AG04449 (cell line): ENCODE results near the gene ACTL10.

Source experiments
- CTCF ChIA-PET: fragments of 350-600 bp; formaldehyde crosslinking; extraction: SDS; loops from one replicate; lab custom pipeline; 2021; ENCODE audit warnings: antibody characterized with exemption; lab: Yijun Ruan, JAX
- POLR2A ChIA-PET: fragments of 400-600, 350-600 bp; formaldehyde crosslinking; extraction: SDS; loops from one replicate; lab custom pipeline; 2020; ENCODE audit warnings: antibody characterized with exemption, inconsistent platforms; lab: Yijun Ruan, JAX
- DNase-seq: peaks from one replicate; pipeline ENCODE4 v3.0.0-alpha.2; 2010; ENCODE audit warnings: low read depth, low spot score
- H3K4me3 ChIP-seq: 2 replicates; pipeline ENCODE4 v1.5.1; 2011; ENCODE audit warnings: low read depth, mild to moderate bottlenecking, control low read depth, low read length
- CTCF ChIP-seq: IDR thresholded peaks from one replicate; pipeline ENCODE4 v1.5.1; 2011; ENCODE audit warnings: mild to moderate bottlenecking, moderate library complexity, low read length, control low read depth, inconsistent platforms; ENCODE audit not compliant: insufficient read depth; ENCODE audit errors: missing control alignments

ACTL10 gene

GRCh38 chr20:33709905-33710541 lies 43.3 kb downstream of the ACTL10 start:
- ChIA-PET POLR2A (no interaction called here), CTCF (interaction anchor here (1.0 kb wide), 1 partner anchor 16 kb away, joined by 3 read pairs; no protein-coding TSS in a partner anchor)

DNA sequence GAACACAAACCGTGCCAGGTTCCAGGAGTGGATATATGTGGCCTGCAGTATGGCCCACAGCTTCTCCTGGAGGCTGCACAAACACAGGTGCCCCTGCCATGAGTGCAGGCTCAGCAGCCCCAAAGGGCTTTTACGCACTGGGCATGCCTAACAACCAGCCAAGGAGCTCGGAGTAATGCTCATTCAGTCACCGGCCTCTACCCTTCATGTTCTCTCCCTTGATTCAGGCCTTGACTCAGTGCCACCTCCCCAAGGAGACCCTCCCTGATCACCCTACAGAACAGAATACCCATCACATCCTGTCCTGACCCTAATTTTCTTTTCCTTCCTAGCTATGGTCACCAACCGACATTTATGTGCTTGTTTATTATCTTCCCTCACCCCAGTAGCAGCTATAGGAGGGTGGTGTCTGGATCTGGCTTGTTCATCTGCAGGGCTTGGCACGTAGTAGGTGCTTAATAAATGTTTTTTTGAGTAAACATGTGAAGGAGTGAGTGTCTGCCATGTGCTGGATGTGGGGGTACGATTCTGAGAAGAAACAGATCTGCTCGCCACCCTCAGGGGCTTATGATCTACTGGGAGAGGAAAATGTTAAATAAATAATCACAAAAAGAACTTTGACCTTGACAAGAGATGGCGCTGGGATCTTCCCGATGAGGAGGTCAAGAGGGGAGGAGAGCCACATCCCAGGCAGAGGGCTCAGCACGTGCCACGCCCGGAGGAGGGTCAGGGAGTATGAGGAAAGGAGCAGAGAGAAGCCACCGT lies 44.1 kb downstream of the ACTL10 start:
- H3K4me3 ChIP-seq: no peak overlapping the region
- CTCF ChIA-PET: interaction anchor here (1.0 kb wide), 1 partner anchor 15 kb away, joined by 3 read pairs; no protein-coding TSS in a partner anchor
- POLR2A ChIA-PET: interaction anchor here (0.9 kb wide), 1 partner anchor 9 kb away, joined by 3 read pairs; the partner anchor contains the start of gene PXMP4
- no peak for TF ChIP-seq CTCF
- no peak for DNase-seq

More at GRCh38 chr20:33709905-33710541, 43.3 kb downstream of the ACTL10 start:
- H3K4me3 ChIP-seq: no peak overlapping the region
- no peak for TF ChIP-seq CTCF
- no peak for DNase-seq

DNA sequence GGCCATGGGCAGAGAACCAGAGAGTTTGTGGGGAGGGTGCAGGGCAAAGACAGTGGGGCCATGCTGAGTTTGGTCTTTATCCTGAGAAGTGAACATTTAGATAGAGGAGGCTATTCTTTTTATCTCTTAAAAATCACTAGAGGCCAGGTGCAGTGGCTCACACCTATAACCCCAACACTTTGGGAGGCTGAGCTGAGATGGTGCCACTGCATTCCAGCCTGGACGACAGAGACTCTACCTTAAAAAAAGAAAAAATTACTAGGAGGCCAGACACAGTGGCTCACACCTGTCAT lies 44.6 kb downstream of the ACTL10 start:
- no peak for TF ChIP-seq CTCF
- DNase-seq: no peak
- ChIA-PET CTCF (interaction anchor here (1.0 kb wide), 1 partner anchor 14 kb away, joined by 3 read pairs; no protein-coding TSS in a partner anchor), POLR2A (interaction anchor here (0.9 kb wide), 1 partner anchor 8 kb away, joined by 3 read pairs; the partner anchor contains the start of gene PXMP4)
- H3K4me3 ChIP-seq: no peak overlapping the region

- CTCF ChIA-PET: interaction anchor here (1.0 to 1.2 kb wide), 2 partner anchors 16 to 47 kb away, joined by 3 read pairs; partner anchors contain the start of gene ACTL10
- DNase-seq: no peak
- POLR2A ChIA-PET: no interaction called here
- no peak overlapping the region for H3K4me3 ChIP-seq
- no peak for TF ChIP-seq CTCF
These were observed 47.2 kb downstream of the ACTL10 start for GRCh38 chr20:33713865-33714367.

DNA sequence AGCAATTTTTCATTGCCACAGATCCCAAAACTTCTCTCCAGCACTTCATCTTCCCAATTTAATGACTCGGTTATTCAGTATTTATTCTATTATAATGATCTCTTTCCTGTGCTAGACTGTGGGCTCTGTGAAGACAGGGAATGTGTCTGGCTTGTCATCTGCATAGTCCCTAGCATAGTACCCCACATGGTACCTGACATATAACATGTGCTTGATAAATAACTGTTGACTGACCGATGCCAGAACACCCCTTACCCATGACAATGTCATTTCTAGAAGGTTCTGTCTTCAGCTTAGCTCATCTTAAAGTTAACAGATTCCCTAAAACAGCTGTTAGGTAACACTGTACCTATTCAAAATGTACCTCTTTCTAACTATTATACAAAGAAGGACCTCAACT lies 49.8 kb downstream of the ACTL10 start:
- no peak for TF ChIP-seq CTCF
- ChIA-PET POLR2A (no interaction called here), CTCF (no interaction called here)
- H3K4me3 ChIP-seq: no peak overlapping the region
- DNase-seq: no peak
